K562 (cell line): ENCODE results near the gene POLR3H. TPM values are rescaled to one million over a fixed set of nuclear protein-coding genes. Genes with fewer than 3 reads are reported as not detected.
A peak's percentile ranks its signal among the peaks of the same experiment; 100 is the strongest.

Source experiments
- ATF7 ChIP-seq: fragments of 450-650 bp; IDR thresholded peaks from 2 replicates; pipeline ENCODE4 v1.7.1; 2014; ENCODE audit warnings: mild to moderate bottlenecking, moderate library complexity
- BACH1 ChIP-seq: fragments of 200-800 bp; sonication (Bioruptor generic); IDR thresholded peaks from 2 replicates; pipeline ENCODE4 v1.6.1; 2016; ENCODE audit warnings: missing genetic modification characterization, missing compliant biosample characterization
- CHD2 ChIP-seq: IDR thresholded peaks from 2 replicates; pipeline ENCODE4 v1.6.1; 2011; ENCODE audit warnings: low read depth, low read length
- DPF2 ChIP-seq: fragments of 450-650 bp; IDR thresholded peaks from 2 replicates; pipeline ENCODE4 v1.6.1; 2016
- EP400 ChIP-seq: fragments of 450-650 bp; IDR thresholded peaks from 2 replicates; pipeline ENCODE4 v1.6.1; 2017; ENCODE audit warnings: antibody characterized with exemption, mild to moderate bottlenecking, moderate library complexity
- GATAD2A ChIP-seq: fragments of 450-650 bp; IDR thresholded peaks from 2 replicates; pipeline ENCODE4 v1.6.1; 2017
- MAFK ChIP-seq: IDR thresholded peaks from 2 replicates; pipeline ENCODE4 v1.6.1; 2011; ENCODE audit warnings: low read length, improper control_type of control experiment
- MECOM ChIP-seq: fragments of 250-450 bp; sonication (Bioruptor Pico); IDR thresholded peaks from 2 replicates; pipeline ENCODE4 v1.8.0; 2022; ENCODE audit warnings: inconsistent platforms
- MYNN ChIP-seq, 2 experiments: sonication (generic); formaldehyde crosslinking in 1 of 2; IDR thresholded peaks; 2 replicates each; pipeline versions ENCODE4 v1.5.0 to v1.6.1; 2016 to 2020; ENCODE audit warnings: antibody characterized with exemption in 1 of 2, missing genetic modification reagents in 1 of 2
- NCOR1 ChIP-seq: fragments of 450-650 bp; IDR thresholded peaks from 2 replicates; pipeline ENCODE4 v1.6.1; 2016; ENCODE audit warnings: mild to moderate bottlenecking, moderate library complexity
- POLR2G ChIP-seq: fragments of 200-400 bp; formaldehyde crosslinking; IDR thresholded peaks from 2 replicates; pipeline ENCODE4 v1.6.1; 2017; ENCODE audit warnings: low read depth, mild to moderate bottlenecking, antibody characterized with exemption, low read length, moderate library complexity
- PTBP1 ChIP-seq: fragments of 200-400 bp; formaldehyde crosslinking; IDR thresholded peaks from 2 replicates; pipeline ENCODE4 v1.6.1; 2017; ENCODE audit warnings: low read depth, low read length
- REST ChIP-seq, 2 experiments: fragments of 450-650 bp; formaldehyde crosslinking in 1 of 2; IDR thresholded peaks; 2 replicates each; pipeline versions ENCODE4 v1.4.0 to v1.6.1; 2014 to 2020; ENCODE audit warnings: mild to moderate bottlenecking in 2 of 2, borderline replicate concordance in 1 of 2, low read depth in 1 of 2
- SMARCA4 ChIP-seq: fragments of 450-650 bp; IDR thresholded peaks from 2 replicates; pipeline ENCODE4 v1.6.1; 2016
- VEZF1 ChIP-seq: fragments of 200-800 bp; sonication (Bioruptor generic); IDR thresholded peaks from 2 replicates; pipeline ENCODE4 v1.6.1; 2017; ENCODE audit warnings: missing genetic modification characterization, missing compliant biosample characterization
- YY1 ChIP-seq, 3 experiments: IDR thresholded peaks; 2 replicates each; pipeline ENCODE4 v1.6.1; 2011; ENCODE audit warnings: low read length in 2 of 3, mild to moderate bottlenecking in 2 of 3, moderate library complexity in 2 of 3, borderline replicate concordance in 1 of 3, control low read depth in 1 of 3, low read depth in 1 of 3; ENCODE audit not compliant: insufficient read depth in 3 of 3, insufficient replicate concordance in 2 of 3, control insufficient read depth in 1 of 3, insufficient read length in 1 of 3; ENCODE audit errors: extremely low read depth in 1 of 3
- ZBTB7A ChIP-seq: IDR thresholded peaks from 2 replicates; pipeline ENCODE4 v1.6.1; 2011; ENCODE audit warnings: low read depth, mild to moderate bottlenecking, low read length, moderate library complexity, borderline replicate concordance; ENCODE audit not compliant: control insufficient read depth
- ZEB2 ChIP-seq: fragments of 450-650 bp; IDR thresholded peaks from 2 replicates; pipeline ENCODE4 v1.6.1; 2016
- ZNF316 ChIP-seq: fragments of 450-650 bp; IDR thresholded peaks from 2 replicates; pipeline ENCODE4 v1.6.1; 2016
- polyA plus RNA-seq, 8 experiments: library from polyadenylated mRNA; depleted of rRNA in 4 of 8; stranded (reverse) in 5 of 8; unstranded in 3 of 8; fragments of >200 nt; fragmentation: Nextera tagmentation in 2 of 8; fragmentation: Illumina TruSeq in 1 of 8; extraction: Ambion mirVana in 2 of 8; extraction: Trizol in 1 of 8; gene quantifications; 2 replicates each; pipeline versions ENCODE4 v1.2.1 to v1.2.3, GENCODE V29; 2011 to 2014; ENCODE audit warnings: inconsistent platforms in 1 of 8, missing spikeins in 1 of 8
- total RNA-seq, 7 experiments: library from RNA; depleted of rRNA in 6 of 7; stranded (reverse); fragments of >200 nt in 6 of 7; fragmentation: Illumina TruSeq in 2 of 7; extraction: Trizol in 2 of 7; gene quantifications; 2 replicates each; pipeline versions ENCODE4 v1.2.1 to v1.2.3, GENCODE V29; 2011 to 2021; ENCODE audit warnings: low replicate concordance in 1 of 7

POLR3H gene
- total and polyA plus RNA-seq, 9 of the 15 experiments (the other 6 are each of a cell fraction or from before 2014, with no cell fraction given) = 5.3 to 48.4 (median 22.2) TPM

- TF ChIP-seq YY1 (IDR thresholded peaks at IDR 0.05; ENCODE audit: borderline replicate concordance in 1 of 3, control insufficient read depth in 1 of 3, extremely low read depth in 1 of 3, insufficient read depth in 3 of 3, insufficient read length in 1 of 3, insufficient replicate concordance in 2 of 3, low read depth in 1 of 3, low read length in 2 of 3) (peak in 1 of 3 experiments; percentile 54), ZEB2 (peak; percentile 62; the same call in 1 of the 2 replicates), CHD2 (peak; percentile 43; the same call in 1 of the 2 replicates), ZBTB7A (peak; percentile 49; the same call in 1 of the 2 replicates), NCOR1 (0 out of 2 replicates have a peak, but pooled peaks have one; percentile 7), POLR2G (peak; percentile 44; the same call in 1 of the 2 replicates), GATAD2A (0 out of 2 replicates have a peak, but pooled peaks have one; percentile 16), BACH1 (tag) (peak; percentile 85), VEZF1 (peak; percentile 59; the same call in 1 of the 2 replicates), REST (IDR thresholded peaks at IDR 0.05; ENCODE audit: borderline replicate concordance) (0 out of 2 replicates have a peak, but pooled peaks have one; percentile 13), REST (CRISPR knock-in tag; IDR thresholded peaks at IDR 0.05; ENCODE audit: low read depth) (no peak), PTBP1 (no peak), SMARCA4 (peak; percentile 53), ATF7 (peak; percentile 34), MECOM (CRISPR knock-in tag) (peak; percentile 67; the same call in 1 of the 2 replicates), EP400 (peak; percentile 40; the same call in 1 of the 2 replicates), DPF2 (peak; percentile 83), MAFK (peak; percentile 96), MYNN (IDR thresholded peaks at IDR 0.05) (peak; percentile 50; the same call in 1 of the 2 replicates), MYNN (CRISPR knock-in tag; IDR thresholded peaks at IDR 0.05) (no peak), ZNF316 (peak; percentile 100)
Measured at GRCh38 chr22:41512421-41513194, 31.7 kb downstream of the POLR3H start (continued).
